Effector memory CD4-positive, alpha-beta T cell (primary cell): ENCODE data around the gene BRD4.

Experiments
- DNase-seq, 3 donors: peaks; one replicate each; pipeline ENCODE4 v3.0.0-alpha.2; 2020
- H3K27ac ChIP-seq: 2 replicates; pipeline ENCODE4 v1.7.0; 2013; ENCODE audit warnings: mild to moderate bottlenecking, low read length, moderate library complexity; ENCODE audit not compliant: insufficient read depth, poor library complexity, severe bottlenecking
- H3K27me3 ChIP-seq: replicated peaks from 2 replicates; pipeline ENCODE4 v1.7.0; 2013; ENCODE audit warnings: mild to moderate bottlenecking, low read length; ENCODE audit not compliant: insufficient read depth, control insufficient read depth, poor library complexity, severe bottlenecking
- H3K36me3 ChIP-seq: 2 replicates; pipeline ENCODE4 v1.7.0; 2013; ENCODE audit warnings: mild to moderate bottlenecking, low read length, moderate library complexity; ENCODE audit not compliant: control insufficient read depth, insufficient read depth
- H3K4me1 ChIP-seq: 2 replicates; pipeline ENCODE4 v1.7.0; 2013; ENCODE audit warnings: low read length, mild to moderate bottlenecking; ENCODE audit not compliant: control insufficient read depth, insufficient read depth, poor library complexity, severe bottlenecking
- H3K4me3 ChIP-seq: 2 replicates; pipeline ENCODE4 v1.7.0; 2013; ENCODE audit warnings: low read length, low read depth, mild to moderate bottlenecking; ENCODE audit not compliant: insufficient read depth, poor library complexity, severe bottlenecking
- H3K9me3 ChIP-seq: 2 replicates; pipeline ENCODE4 v1.7.0; 2013; ENCODE audit warnings: mild to moderate bottlenecking, low read length, moderate library complexity; ENCODE audit not compliant: control insufficient read depth

BRD4 gene

DNA sequence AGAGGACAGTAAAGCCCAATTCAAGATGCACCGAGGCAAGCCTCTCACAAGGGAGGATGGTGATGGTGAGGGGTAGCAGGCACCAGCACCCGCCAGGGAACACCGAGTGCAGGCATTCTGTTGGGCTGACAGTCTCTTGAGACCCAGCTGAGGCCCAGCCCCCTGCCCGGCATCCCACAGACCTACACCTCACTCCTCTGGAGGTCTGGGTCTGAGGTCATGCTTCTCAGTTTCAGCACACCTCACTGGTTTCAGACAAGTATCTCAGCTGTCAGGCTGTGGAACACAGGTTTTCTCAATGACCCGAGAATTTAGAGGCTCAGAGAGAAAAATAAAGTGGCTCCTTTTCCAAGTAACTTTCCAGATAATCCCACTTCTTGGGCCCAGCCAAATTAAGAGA is 72.4 kb downstream of the BRD4 start:
- Histone ChIP-seq H3K9me3 (no peaks in the 10 kb centered on the region), H3K27me3 (no peaks in the 10 kb centered on the region), H3K4me1 (no peaks in the 10 kb centered on the region), H3K36me3 (peaks cover 94% of the 10 kb centered on the region), H3K27ac (no peak overlapping the region), H3K4me3 (no peak overlapping the region)
- no peak for DNase-seq

DNA sequence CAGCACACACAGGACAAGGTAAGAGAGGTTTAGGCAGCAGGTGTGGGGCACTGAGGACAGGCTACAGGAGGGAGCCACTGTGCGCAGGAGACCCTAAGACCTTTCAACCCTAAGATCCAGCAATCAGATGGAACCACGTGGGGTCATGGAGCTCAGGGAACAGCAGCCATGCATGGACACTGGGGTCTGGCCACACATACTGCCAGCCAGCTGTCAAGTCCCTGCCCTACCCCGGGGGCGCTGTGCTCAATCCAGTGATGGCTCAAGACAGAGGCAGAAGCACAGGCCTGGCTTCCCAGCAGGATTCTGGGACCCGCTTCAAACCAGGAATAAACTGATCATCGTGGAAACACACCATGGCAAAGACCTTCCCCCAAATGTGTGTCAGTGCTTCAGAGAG is 74.6 kb downstream of the BRD4 start:
- DNase-seq = no peak
- peaks cover 94% of the 10 kb centered on the region for H3K36me3 ChIP-seq

DNA sequence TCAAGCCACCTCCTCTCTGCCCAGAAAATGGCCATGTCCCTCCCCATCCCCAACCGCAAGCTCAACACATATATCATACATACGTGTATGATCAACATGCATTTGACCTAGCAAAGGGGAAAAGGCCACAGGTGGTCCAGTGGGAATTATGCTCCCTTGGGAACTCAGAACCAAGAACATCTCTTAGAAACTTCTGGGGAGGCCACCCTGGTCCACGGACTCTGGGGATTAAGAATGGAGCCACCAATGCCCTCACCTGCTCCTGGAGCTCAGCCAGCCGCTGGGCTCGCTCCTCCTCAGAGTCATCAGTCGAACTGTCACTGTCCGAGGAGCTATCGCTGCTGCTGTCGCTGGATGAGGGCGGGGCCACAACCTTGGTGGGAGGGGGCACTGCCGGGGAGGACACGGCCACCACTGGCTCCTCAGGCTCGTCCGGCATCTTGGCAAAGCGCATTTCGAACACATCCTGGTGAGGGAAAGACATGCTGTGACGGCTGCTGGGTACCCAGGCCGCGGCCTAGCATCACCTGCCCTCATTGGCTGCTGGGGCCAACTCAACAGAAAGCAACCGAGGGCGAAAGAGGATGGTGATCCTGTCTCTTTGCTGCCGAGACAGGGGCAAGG is 75.5 kb downstream of the BRD4 start:
- no peaks in the 10 kb centered on the region for H3K9me3 ChIP-seq
- no peak overlapping the region for H3K4me3 ChIP-seq
- no peaks in the 10 kb centered on the region for H3K27me3 ChIP-seq
- DNase-seq = no peak
- no peak overlapping the region for H3K27ac ChIP-seq
- H3K36me3 ChIP-seq = peaks cover 96% of the 10 kb centered on the region
- H3K4me1 ChIP-seq = no peaks in the 10 kb centered on the region

More for the DNA sequence above, 74.6 kb downstream of the BRD4 start:
- no peak overlapping the region for H3K27ac ChIP-seq
- no peaks in the 10 kb centered on the region for H3K9me3 ChIP-seq
- H3K4me3 ChIP-seq = no peak overlapping the region
- H3K4me1 ChIP-seq = no peaks in the 10 kb centered on the region
- H3K27me3 ChIP-seq = no peaks in the 10 kb centered on the region

DNA sequence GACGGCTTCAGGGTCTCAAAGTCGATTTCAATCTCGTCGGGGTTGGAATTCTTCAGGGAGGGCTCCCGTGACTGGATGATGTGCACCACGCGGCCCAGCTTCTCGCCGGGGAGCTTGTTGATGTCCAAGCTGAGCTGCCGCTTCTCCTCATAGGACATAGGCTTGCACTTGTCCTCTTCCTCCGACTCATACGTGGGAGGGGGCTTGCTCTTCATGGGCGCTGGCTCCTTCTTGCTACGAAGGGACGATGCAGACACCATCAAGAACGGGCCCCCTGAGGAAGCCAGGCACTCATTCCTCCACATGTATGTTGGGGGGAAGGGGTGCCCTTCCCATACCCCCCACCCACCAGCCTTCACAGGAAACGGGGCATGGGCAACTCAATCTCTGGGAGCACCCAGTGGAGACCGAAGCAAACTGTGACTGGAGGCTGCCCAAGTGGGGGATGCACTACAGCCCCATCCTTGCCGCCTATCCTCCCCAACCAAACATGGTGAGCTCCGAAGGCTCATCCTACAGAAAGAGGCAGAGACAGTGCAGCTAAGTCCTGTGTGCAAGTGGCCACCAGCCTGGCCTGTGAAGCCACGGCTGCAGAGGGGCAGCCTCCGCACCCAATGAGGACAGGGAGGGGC is 76.9 kb downstream of the BRD4 start:
- H3K9me3 ChIP-seq = no peaks in the 10 kb centered on the region

DNA sequence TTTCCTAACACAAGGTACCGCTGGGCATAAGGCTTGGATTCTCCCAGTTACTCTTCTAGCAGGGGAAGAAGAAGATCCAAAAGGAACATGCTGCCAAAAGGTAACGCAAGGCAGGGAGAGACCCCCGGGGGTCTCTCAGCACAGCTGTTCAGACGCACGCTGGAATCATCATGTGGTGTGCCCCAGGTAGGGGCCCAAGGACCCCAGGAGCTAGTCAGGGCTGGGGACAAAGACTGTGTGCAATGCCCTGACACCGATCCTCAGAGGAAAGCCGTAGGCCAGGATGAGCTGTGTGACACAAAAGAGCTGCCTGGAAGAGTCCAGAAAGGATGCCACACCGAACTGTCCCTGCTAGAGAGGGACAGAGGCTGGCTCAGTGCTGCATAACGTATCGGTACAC is 77.8 kb downstream of the BRD4 start:
- Histone ChIP-seq H3K9me3 (no peaks in the 10 kb centered on the region), H3K36me3 (peaks cover 98% of the 10 kb centered on the region), H3K27ac (no peak overlapping the region), H3K4me3 (no peak overlapping the region), H3K27me3 (no peaks in the 10 kb centered on the region), H3K4me1 (no peaks in the 10 kb centered on the region)
- no peak for DNase-seq

More for the DNA sequence above, 76.9 kb downstream of the BRD4 start:
- H3K4me3 ChIP-seq = no peak overlapping the region
- DNase-seq = no peak
- no peak overlapping the region for H3K27ac ChIP-seq
- no peaks in the 10 kb centered on the region for H3K4me1 ChIP-seq
- H3K36me3 ChIP-seq = peaks cover 99% of the 10 kb centered on the region
- H3K27me3 ChIP-seq = no peaks in the 10 kb centered on the region

DNA sequence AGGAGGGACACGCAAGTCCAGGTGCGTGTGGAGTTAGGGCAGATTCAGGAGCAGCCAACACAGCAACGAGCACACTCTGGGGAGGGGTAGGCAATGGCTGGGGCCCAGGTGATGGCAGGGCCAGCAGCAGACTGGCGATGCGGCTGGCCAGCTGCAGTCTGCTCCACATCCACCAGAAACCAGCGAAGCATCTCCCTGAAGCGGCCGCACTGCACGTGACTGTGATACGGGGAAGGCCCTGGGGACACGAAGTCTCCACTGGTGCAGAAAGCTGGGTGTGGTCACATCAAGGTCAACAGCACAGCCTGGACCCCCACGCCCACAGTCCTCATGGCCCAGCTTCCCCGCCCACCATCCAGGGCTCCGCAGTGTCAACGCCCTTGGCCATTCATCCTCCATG is 78.8 kb downstream of the BRD4 start:
- Histone ChIP-seq H3K4me1 (no peaks in the 10 kb centered on the region), H3K4me3 (no peak overlapping the region), H3K36me3 (peaks cover 97% of the 10 kb centered on the region)

DNA sequence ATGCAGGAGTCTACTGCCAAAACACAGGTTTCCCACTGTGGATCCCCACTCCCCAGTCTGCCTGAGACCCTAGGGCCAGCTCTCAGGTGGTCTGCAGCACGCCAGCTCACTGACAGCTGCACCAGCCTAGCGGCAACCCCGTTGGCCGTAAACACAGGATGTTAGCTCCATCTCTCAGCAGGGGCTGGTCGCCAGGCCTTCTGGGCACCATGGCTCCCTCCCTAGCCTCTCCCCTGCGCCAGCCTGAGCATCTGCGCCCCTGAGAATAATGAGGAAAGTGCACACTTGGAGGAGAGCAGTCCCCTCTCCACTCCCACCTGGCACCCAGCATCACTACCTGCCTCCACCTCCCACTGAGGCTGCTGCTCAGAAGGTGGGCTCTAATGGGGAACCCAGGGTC is 79.3 kb downstream of the BRD4 start:
- Histone ChIP-seq H3K36me3 (peaks cover 97% of the 10 kb centered on the region), H3K9me3 (no peaks in the 10 kb centered on the region), H3K27ac (no peak overlapping the region), H3K27me3 (no peaks in the 10 kb centered on the region), H3K4me1 (no peaks in the 10 kb centered on the region), H3K4me3 (no peak overlapping the region)
- DNase-seq = no peak

More for the DNA sequence above, 78.8 kb downstream of the BRD4 start:
- no peak overlapping the region for H3K27ac ChIP-seq
- H3K9me3 ChIP-seq = no peaks in the 10 kb centered on the region
- H3K27me3 ChIP-seq = no peaks in the 10 kb centered on the region
- DNase-seq = no peak

DNA sequence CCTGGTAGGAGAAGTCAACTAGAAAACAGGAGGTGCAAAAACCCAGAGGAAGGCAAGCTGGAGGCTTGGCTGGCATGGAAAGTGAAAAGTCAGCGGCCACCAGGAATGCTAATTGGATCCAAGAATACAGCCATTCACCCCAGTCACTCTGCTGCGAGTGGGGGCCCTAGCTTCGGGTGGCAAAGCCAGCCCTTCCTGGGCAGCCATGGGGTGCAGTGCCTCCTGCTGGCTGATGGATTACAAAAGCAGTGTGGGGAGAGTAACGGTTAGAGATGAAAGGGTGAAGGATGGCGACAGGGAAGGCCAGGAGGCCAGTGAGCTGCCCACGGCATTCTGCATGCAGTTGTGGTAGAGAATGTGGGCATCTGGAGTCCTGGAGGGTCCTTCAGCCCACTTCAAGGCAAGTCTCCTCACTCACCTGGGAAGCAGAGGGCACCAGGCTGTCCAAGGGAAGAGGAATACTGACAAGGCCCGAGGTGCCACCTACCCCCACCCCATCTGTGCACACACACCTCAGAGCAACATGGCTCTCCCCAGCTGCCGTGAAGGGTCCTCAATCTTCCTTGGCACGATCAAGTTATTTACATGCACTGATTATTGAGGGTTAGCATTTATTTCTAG is 79.8 kb downstream of the BRD4 start:
- no peak for DNase-seq
- Histone ChIP-seq H3K36me3 (peaks cover 97% of the 10 kb centered on the region), H3K27me3 (no peaks in the 10 kb centered on the region), H3K9me3 (no peaks in the 10 kb centered on the region), H3K27ac (no peak overlapping the region), H3K4me3 (no peak overlapping the region), H3K4me1 (no peaks in the 10 kb centered on the region)

DNA sequence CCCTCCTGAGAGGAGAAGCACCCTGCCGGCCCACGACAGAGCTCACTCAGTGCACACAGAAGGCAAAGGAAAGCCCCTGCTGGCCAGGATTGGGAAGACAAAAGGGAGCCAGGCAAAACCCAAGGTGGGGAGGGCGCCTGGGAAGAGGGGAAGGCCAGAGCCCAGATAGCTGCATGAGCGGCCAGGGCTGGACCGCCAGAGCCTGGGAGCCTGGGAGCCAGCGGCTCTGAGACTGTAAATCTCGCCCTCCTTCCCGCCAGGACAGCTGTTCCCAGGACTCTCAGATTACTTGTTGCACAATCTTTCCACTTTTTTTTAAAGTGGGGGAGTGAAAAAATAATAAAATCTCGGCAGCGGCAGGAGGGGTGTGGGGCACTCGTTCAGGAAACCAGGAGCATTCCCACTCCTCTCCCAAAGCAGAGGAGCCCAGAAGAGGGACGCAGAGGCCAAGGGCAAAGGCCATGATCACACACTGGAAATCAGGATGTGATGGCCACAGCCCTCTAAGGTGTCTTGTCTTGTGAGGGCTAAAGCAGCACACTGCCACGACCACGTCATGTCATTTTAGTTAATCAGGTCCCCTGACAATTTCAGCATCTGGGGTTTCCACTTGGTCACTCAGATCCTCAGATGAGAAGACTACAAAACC is 80.5 kb downstream of the BRD4 start:
- Histone ChIP-seq H3K27ac (no peak overlapping the region), H3K27me3 (no peaks in the 10 kb centered on the region), H3K4me1 (no peaks in the 10 kb centered on the region), H3K9me3 (no peaks in the 10 kb centered on the region), H3K4me3 (no peak overlapping the region), H3K36me3 (peaks cover 97% of the 10 kb centered on the region)
- no peak for DNase-seq
